GM23248 (cell line): ENCODE data around the gene FAM90A1.
"Not testable (repeated sequence)": the region's sequence is repeated elsewhere in the genome, so short reads cannot be mapped to it uniquely, and the experiment has no call there.

Experiments used
- EZH2 ChIP-seq: fragments of 200-600 bp; sonication (generic); IDR thresholded peaks from 2 replicates; pipeline ENCODE4 v1.6.1; 2018; ENCODE audit warnings: antibody characterized with exemption, mild to moderate bottlenecking; ENCODE audit not compliant: insufficient read depth, poor library complexity, severe bottlenecking
- EZH2phosphoT487 ChIP-seq: fragments of 200-600 bp; sonication (generic); IDR thresholded peaks from 2 replicates; pipeline ENCODE4 v1.6.1; 2018; ENCODE audit warnings: antibody characterized with exemption, moderate library complexity, mild to moderate bottlenecking, low read depth; ENCODE audit not compliant: insufficient read depth

- TF ChIP-seq EZH2phosphoT487, EZH2: not testable (repeated sequence)
Measured at GRCh38 chr12:8226992-8227731, at the start of gene FAM90A1.
